Motor neuron (in vitro differentiated cells): Measurements from ENCODE around the gene MESD. TPM values are rescaled to one million over a fixed set of nuclear protein-coding genes. Genes with fewer than 3 reads are reported as not detected.

Experiments
- ATAC-seq, 8 experiments: fragments of 200-7000 bp; cut with Tn5 transposase; replicated peaks in 6 of 8; 2 replicates each; pipeline ENCODE4 v1.8.0; 2021; ENCODE audit warnings: mild to moderate bottlenecking in 8 of 8, moderate library complexity in 8 of 8
- H3K27ac ChIP-seq, 2 donors: fragments of 250-450 bp; sonication (Bioruptor Pico); 2 replicates each; pipeline ENCODE4 v1.9.0; 2021; ENCODE audit warnings: antibody characterized with exemption in 2 of 2, mild to moderate bottlenecking in 2 of 2, moderate library complexity in 1 of 2
- H3K4me1 ChIP-seq, 2 donors: fragments of 250-450 bp; sonication (Bioruptor Pico); replicated peaks in 1 of 2; 2 replicates each; pipeline ENCODE4 v1.6.1; 2021; ENCODE audit warnings: antibody characterized with exemption in 2 of 2, mild to moderate bottlenecking in 2 of 2, moderate library complexity in 1 of 2
- H3K4me3 ChIP-seq, 5 donors: fragments of 250-450 bp; sonication (Bioruptor Pico); 2 replicates each; pipeline ENCODE4 v1.9.0; 2021; ENCODE audit warnings: antibody characterized with exemption in 5 of 5, mild to moderate bottlenecking in 5 of 5, moderate library complexity in 4 of 5
- WGBS, 10 experiments: fragments of 450-650 bp; shearing (Covaris generic); methylation state at CpG; one replicate each; pipeline ENCODE4 v1.0.0; 2022; 5-methylcytosine and 5-hydroxymethylcytosine counted together
- in situ Hi-C, 9 experiments: fragments of 400-800 bp; cut with MboI; loops; one replicate each; pipeline ENCODE4 v1.15.0; 2021; ENCODE audit warnings: low sequenced_read_pairs in 9 of 9, low pct_unique_long_range_greater_than_20kb in 2 of 9; ENCODE audit not compliant: unreplicated experiment in 9 of 9
- total RNA-seq, 8 experiments: library from RNA; unstranded; fragments of 300-600 nt; gene quantifications; 2 replicates each; pipeline versions ENCODE4 v1.2.3 to v1.2.4, GENCODE V29; 2022

The MESD gene
- total RNA-seq, 8 experiments from 2014 or later: 9.7 to 83.2 (median 23.1) TPM

DNA sequence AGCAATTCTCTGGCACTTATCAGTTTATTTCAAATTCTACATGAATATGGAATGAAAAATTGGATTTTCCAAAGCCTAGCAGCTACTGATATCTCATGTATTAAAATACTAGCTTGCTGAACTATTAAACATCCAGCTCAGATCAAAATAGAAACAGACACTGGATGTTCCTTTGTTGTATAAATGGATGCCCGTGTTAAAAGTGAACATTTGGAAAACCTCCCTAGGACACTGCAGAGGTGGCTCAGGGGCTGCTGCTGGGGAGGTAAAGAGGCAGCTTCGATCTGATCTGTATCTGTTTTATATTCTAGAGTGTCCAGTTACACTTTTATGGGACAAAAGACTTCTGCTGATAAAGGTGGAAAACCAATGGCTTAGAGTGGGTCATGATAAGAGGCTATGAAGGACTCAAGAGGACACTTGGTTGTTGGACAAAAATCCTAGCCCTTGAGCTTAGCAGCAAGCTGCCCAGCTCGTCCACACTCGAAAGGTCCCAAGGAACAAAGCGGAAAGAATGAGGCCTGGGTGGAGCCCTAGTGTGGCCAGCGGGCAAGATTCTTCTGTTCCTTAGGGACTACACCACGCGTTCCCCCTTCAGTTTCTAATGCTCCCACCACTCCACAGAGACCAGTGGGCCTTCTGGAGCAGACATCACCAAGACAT is 9.9 kb downstream of the MESD start:
- in situ Hi-C loops: loop anchor here in 5 of 9 experiments (10.0 to 25.0 kb wide), 4 partner anchors 133 to 525 kb away; no protein-coding TSS in a partner anchor
- Histone ChIP-seq H3K4me1 (peaks cover 0 to 2% of the 10 kb centered on the region in 2 donors), H3K27ac (no peak overlapping the region), H3K4me3 (no peak overlapping the region)
- 40 to 100% (median 92%) methylated on average over 1 to 7 of the region's 8 CpGs; no CpG with 5 or more reads in 1 of the 10 experiments for WGBS, 10 experiments
- ATAC-seq: no peak

DNA sequence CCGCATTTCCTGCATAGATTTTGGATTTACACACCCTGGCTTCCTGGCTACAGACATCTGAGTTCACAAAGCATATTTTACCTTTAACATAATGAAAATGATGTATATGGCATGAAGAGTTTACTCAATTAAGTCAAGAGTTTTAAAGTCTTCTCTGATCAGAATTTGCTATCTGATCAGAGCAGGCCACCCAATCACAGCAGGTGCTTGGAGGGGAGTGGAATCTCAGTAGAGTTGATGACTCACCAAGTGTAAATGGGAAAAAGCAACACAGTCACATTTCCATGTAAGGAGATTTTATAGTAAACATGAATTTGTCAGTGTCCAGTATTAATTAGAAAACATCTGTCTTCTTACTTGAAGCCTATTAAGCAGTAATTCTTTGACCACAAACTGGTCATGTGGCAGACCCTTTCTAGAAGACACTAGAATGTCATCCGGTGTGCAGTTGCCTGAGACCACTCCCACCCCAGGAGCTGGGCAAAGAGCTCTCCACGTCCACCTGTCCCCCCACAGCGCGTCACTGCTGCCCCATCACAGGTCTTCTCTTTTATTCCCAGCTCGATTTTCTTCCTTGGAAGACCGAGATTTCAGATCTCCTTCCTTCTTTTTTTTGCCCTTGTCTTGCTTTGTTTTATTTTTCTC is 10.8 kb downstream of the MESD start:
- H3K4me3 ChIP-seq: no peak overlapping the region
- peaks cover 0 to 2% of the 10 kb centered on the region in 2 donors for H3K4me1 ChIP-seq
- WGBS, 10 experiments: 66 to 95% (median 80%) methylated on average over 3 to 6 of the region's 7 CpGs; no CpG with 5 or more reads in 2 of the 10 experiments
- in situ Hi-C loops: loop anchor here in 5 of 9 experiments (10.0 to 25.0 kb wide), 4 partner anchors 133 to 524 kb away; no protein-coding TSS in a partner anchor
- peak in 7 of 8 experiments; percentile 27 to 63 (median 61) for ATAC-seq
- H3K27ac ChIP-seq: no peak overlapping the region

- in situ Hi-C loops: loop anchor here in 5 of 9 experiments (10.0 to 25.0 kb wide), 4 partner anchors 135 to 523 kb away; no protein-coding TSS in a partner anchor
- Histone ChIP-seq H3K27ac (no peak overlapping the region), H3K4me1 (peaks cover 0 to 2% of the 10 kb centered on the region in 2 donors), H3K4me3 (no peak overlapping the region)
- 0 to 46% (median 0%) methylated on average over 1 to 3 of the region's 7 CpGs; no CpG with 5 or more reads in 3 of the 10 experiments for WGBS, 10 experiments
- ATAC-seq: peak; percentile 82 to 95 (median 86)
These were observed 12.0 kb downstream of the MESD start for GRCh38 chr15:80977627-80978036.

GRCh38 chr15:80976851-80977250 is 12.8 kb downstream of the MESD start:
- Histone ChIP-seq H3K4me1 (peaks cover 0 to 2% of the 10 kb centered on the region in 2 donors), H3K4me3 (no peak overlapping the region), H3K27ac (no peak overlapping the region)
- WGBS, 10 experiments: 71 to 100% (median 90%) methylated on average over 1 to 4 of the region's 4 CpGs; no CpG with 5 or more reads in 4 of the 10 experiments
- in situ Hi-C loops: loop anchor here in 5 of 9 experiments (10.0 to 25.0 kb wide), 4 partner anchors 135 to 522 kb away; no protein-coding TSS in a partner anchor
- ATAC-seq: no peak

DNA sequence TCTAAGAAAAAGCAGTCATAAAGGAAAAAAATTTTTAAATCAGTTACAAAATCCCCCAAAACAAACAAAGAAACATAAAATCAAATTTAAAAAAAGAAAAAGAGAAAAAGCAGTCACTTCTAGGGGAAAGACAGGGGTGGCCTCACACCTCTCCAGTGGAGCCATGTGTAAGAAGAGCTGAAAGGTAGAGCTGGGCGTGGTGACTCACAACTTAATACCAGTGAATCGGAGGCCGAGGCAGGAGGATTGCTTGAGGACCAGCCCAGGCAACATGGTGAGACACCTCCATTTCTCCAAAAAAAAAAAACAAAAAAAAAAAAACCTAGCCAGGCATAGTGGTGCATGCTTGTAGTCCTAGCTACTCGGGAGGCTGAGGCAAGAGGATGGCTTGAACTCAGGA is 14.7 kb downstream of the MESD start:
- 90 to 100% (median 96%) methylated on average over 1 to 4 of the region's 4 CpGs; no CpG with 5 or more reads in 2 of the 10 experiments for WGBS, 10 experiments
- Histone ChIP-seq H3K4me1 (peaks cover 0 to 2% of the 10 kb centered on the region in 2 donors), H3K4me3 (no peak overlapping the region), H3K27ac (no peak overlapping the region)
- in situ Hi-C loops: loop anchor here in 8 of 9 experiments (10.0 to 25.0 kb wide), 8 partner anchors 137 to 520 kb away; partner anchors contain the start of gene CEMIP (in 2 of the 8)
- no peak for ATAC-seq

- Histone ChIP-seq H3K4me1 (no peaks in the 10 kb centered on the region), H3K4me3 (no peak overlapping the region), H3K27ac (no peak overlapping the region)
- ATAC-seq: no peak
- WGBS, 10 experiments: 71 to 100% (median 90%) methylated on average over 1 to 2 of the region's 3 CpGs; no CpG with 5 or more reads in 5 of the 10 experiments
- in situ Hi-C loops: loop anchor here in 7 of 9 experiments (10.0 to 25.0 kb wide), 6 partner anchors 185 to 517 kb away; partner anchors contain the start of gene CEMIP (in 2 of the 7)
These were observed 17.3 kb downstream of the MESD start for GRCh38 chr15:80972276-80972675.

GRCh38 chr15:80971143-80971542 is 18.5 kb downstream of the MESD start:
- Histone ChIP-seq H3K27ac (no peak overlapping the region), H3K4me1 (no peaks in the 10 kb centered on the region), H3K4me3 (no peak overlapping the region)
- ATAC-seq: no peak
- in situ Hi-C loops: loop anchor here in 7 of 9 experiments (10.0 to 25.0 kb wide), 6 partner anchors 184 to 516 kb away; partner anchors contain the start of gene CEMIP (in 2 of the 7)
- WGBS, 10 experiments: 39 to 100% (median 53%) methylated on average over 1 to 2 of the region's 2 CpGs; no CpG with 5 or more reads in 3 of the 10 experiments

GRCh38 chr15:80970658-80971057 is 19.0 kb downstream of the MESD start:
- no peak overlapping the region for H3K27ac ChIP-seq
- 31 to 95% (median 76%) methylated on average over 2 to 3 of the region's 3 CpGs; no CpG with 5 or more reads in 3 of the 10 experiments for WGBS, 10 experiments
- ATAC-seq: no peak
- H3K4me3 ChIP-seq: no peak overlapping the region
- H3K4me1 ChIP-seq: no peaks in the 10 kb centered on the region
- in situ Hi-C loops: loop anchor here in 7 of 9 experiments (10.0 to 25.0 kb wide), 6 partner anchors 183 to 516 kb away; partner anchors contain the start of gene CEMIP (in 2 of the 7)

GRCh38 chr15:80970018-80970657 is 19.5 kb downstream of the MESD start:
- in situ Hi-C loops: loop anchor here in 7 of 9 experiments (10.0 to 25.0 kb wide), 6 partner anchors 183 to 515 kb away; partner anchors contain the start of gene CEMIP (in 2 of the 7)
- H3K4me3 ChIP-seq: no peak overlapping the region
- WGBS, 10 experiments: 22 to 85% (median 63%) methylated on average over 5 to 12 of the region's 12 CpGs; no CpG with 5 or more reads in 1 of the 10 experiments
- peak; percentile 51 to 84 (median 70) for ATAC-seq
- H3K4me1 ChIP-seq: no peaks in the 10 kb centered on the region
- no peak overlapping the region for H3K27ac ChIP-seq

GRCh38 chr15:80969316-80969715 is 20.3 kb downstream of the MESD start:
- 88 to 100% (median 96%) methylated on average over 1 to 7 of the region's 7 CpGs; no CpG with 5 or more reads in 6 of the 10 experiments for WGBS, 10 experiments
- no peak for ATAC-seq
- in situ Hi-C loops: loop anchor here in 6 of 9 experiments (25.0 kb wide), 4 partner anchors 182 to 507 kb away; partner anchors contain the start of gene CEMIP (in 2 of the 6)
- Histone ChIP-seq H3K4me1 (no peaks in the 10 kb centered on the region), H3K27ac (no peak overlapping the region), H3K4me3 (no peak overlapping the region)

- H3K27ac ChIP-seq: no peak overlapping the region
- no peak for ATAC-seq
- H3K4me1 ChIP-seq: no peaks in the 10 kb centered on the region
- WGBS, 10 experiments: 90 to 100% (median 98%) methylated on average over 1 to 4 of the region's 4 CpGs; no CpG with 5 or more reads in 4 of the 10 experiments
- no peak overlapping the region for H3K4me3 ChIP-seq
- in situ Hi-C loops: loop anchor here in 6 of 9 experiments (25.0 kb wide), 4 partner anchors 181 to 506 kb away; partner anchors contain the start of gene CEMIP (in 2 of the 6)
These were observed 21.6 kb downstream of the MESD start for GRCh38 chr15:80967991-80968510.

DNA sequence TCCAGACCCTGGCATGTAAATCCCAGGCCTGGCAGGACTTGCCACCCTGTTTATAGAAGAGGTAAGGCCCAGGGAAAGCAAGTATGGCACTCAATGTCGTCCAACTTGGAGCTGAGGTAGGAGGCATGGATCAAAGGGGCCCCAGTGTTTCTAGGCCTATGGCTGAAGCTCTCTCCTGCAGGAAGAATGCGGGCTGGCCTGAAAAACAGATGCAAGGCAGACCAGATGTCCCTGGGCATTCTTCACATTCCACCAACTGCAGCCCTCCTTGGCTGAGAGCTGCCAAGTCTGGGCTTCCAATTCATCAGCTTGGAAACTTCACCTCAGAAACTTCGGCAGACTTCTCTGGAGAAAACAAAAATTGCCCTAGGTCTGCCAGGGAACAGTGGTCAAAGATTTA is 22.2 kb downstream of the MESD start:
- in situ Hi-C loops: loop anchor here in 6 of 9 experiments (25.0 kb wide), 4 partner anchors 180 to 505 kb away; partner anchors contain the start of gene CEMIP (in 2 of the 6)
- H3K4me1 ChIP-seq: no peaks in the 10 kb centered on the region
- 10 to 95% (median 50%) methylated on average over 1 to 3 of the region's 3 CpGs; no CpG with 5 or more reads in 3 of the 10 experiments for WGBS, 10 experiments
- H3K27ac ChIP-seq: no peak overlapping the region
- no peak overlapping the region for H3K4me3 ChIP-seq
- ATAC-seq: peak in 3 of 8 experiments; percentile 62 to 87 (median 79)
